Measurements from ENCODE around the gene NDEL1.

The NDEL1 gene

DNA sequence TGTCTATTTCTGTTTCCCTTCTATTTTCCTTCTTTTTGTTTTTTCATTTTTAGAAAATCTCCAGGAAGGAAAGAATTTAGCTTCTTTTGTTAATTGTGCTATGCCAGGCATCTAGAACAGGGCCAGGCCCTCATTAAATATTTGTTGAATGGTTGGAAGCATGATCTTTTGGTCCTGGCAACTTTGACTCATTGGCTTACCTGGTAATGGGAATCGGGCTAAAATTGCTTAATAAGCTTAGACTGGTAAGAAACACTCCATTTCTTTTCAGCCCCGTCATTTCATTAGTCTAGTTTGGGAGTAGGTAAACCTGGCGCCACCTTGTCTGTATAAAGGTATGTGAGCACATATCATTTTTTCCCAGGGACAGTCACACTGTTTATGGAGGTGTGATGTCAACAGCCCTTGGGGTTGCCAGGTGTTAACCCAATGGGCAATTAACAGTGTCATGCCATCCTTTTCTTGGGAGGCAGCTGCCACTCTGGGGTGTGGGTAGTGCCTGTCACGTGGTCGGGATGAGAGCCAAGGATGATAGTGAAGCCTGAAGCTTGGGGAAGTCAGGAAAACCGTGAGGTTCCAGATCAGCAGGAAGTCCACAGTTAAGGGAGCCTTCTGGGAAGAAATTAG lies 9.5 kb upstream of the NDEL1 start:
- Histone ChIP-seq H3K9me2 (replicated peaks; ENCODE audit: insufficient read depth, low read length) (no peaks in the 10 kb centered on the region), H3K79me2 (ENCODE audit: insufficient read depth, low read length) (no peaks in the 10 kb centered on the region), H3K27ac (ENCODE audit: low read depth, low read length) (no peak overlapping the region), H3K4me3 (ENCODE audit: insufficient read depth, low read length, poor library complexity, severe bottlenecking) (no peak overlapping the region), H4K20me1 (ENCODE audit: low read depth, low read length) (no peaks in the 10 kb centered on the region), H3K4me2 (ENCODE audit: low read depth, low read length, poor library complexity, severe bottlenecking) (no peak overlapping the region), H3K9ac (ENCODE audit: low read length) (no peak overlapping the region), H3K36me3 (ENCODE audit: low read length) (no peaks in the 10 kb centered on the region), H3F3A (ENCODE audit: insufficient read depth) (no peaks in the 10 kb centered on the region), H3K27me3 (ENCODE audit: low read length) (0 out of 2 replicates have a peak, but pooled peaks cover 4% of the 10 kb centered on the region), H2AFZ (ENCODE audit: low read depth, low read length, severe bottlenecking) (no peak overlapping the region), H3K9me3 (ENCODE audit: insufficient read depth, low read length) (no peaks in the 10 kb centered on the region)
- no peak for TF ChIP-seq EZH2phosphoT487 (conservative IDR thresholded peaks at IDR 0.05; ENCODE audit: low read length)
- TF ChIP-seq, protein P1, sequence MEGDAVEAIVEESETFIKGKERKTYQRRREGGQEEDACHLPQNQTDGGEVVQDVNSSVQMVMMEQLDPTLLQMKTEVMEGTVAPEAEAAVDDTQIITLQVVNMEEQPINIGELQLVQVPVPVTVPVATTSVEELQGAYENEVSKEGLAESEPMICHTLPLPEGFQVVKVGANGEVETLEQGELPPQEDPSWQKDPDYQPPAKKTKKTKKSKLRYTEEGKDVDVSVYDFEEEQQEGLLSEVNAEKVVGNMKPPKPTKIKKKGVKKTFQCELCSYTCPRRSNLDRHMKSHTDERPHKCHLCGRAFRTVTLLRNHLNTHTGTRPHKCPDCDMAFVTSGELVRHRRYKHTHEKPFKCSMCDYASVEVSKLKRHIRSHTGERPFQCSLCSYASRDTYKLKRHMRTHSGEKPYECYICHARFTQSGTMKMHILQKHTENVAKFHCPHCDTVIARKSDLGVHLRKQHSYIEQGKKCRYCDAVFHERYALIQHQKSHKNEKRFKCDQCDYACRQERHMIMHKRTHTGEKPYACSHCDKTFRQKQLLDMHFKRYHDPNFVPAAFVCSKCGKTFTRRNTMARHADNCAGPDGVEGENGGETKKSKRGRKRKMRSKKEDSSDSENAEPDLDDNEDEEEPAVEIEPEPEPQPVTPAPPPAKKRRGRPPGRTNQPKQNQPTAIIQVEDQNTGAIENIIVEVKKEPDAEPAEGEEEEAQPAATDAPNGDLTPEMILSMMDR (IDR thresholded peaks at IDR 0.05; ENCODE audit: insufficient read depth, low read length, poor library complexity, severe bottlenecking): no peak

DNA sequence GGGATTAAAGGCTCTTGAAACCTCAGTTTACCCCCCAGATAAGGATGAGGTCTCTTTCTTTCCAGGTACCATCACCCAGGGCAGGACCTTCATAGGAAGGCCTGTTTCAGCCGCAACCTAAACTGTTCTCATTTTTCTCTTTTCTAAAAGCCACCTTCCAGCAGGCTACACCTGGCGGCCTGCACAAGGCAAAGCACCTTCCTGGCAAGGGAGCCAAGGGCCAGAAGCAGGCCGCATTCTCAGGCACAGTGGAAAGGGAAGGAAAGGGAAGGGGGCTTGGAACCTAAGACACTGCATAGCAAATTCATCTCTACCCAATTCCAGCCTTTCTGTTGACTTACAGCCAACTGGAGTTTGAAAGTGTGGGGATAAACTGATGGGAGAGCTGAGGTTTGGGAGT lies 8.9 kb upstream of the NDEL1 start:
- H3K36me3 ChIP-seq (ENCODE audit: low read length): no peaks in the 10 kb centered on the region
- no peaks in the 10 kb centered on the region for H3K9me3 ChIP-seq (ENCODE audit: insufficient read depth, low read length)
- H3K4me3 ChIP-seq (ENCODE audit: insufficient read depth, low read length, poor library complexity, severe bottlenecking): no peak overlapping the region
- H3K27me3 ChIP-seq (ENCODE audit: low read length): 0 out of 2 replicates have a peak, but pooled peaks cover 4% of the 10 kb centered on the region
- H3K4me2 ChIP-seq (ENCODE audit: low read depth, low read length, poor library complexity, severe bottlenecking): no peak overlapping the region
- H3F3A ChIP-seq (ENCODE audit: insufficient read depth): no peaks in the 10 kb centered on the region
- H2AFZ ChIP-seq (ENCODE audit: low read depth, low read length, severe bottlenecking): no peak overlapping the region
- TF ChIP-seq, protein P1 (IDR thresholded peaks at IDR 0.05; ENCODE audit: insufficient read depth, low read length, poor library complexity, severe bottlenecking): no peak
- no peak for TF ChIP-seq EZH2phosphoT487 (conservative IDR thresholded peaks at IDR 0.05; ENCODE audit: low read length)
- H3K79me2 ChIP-seq (ENCODE audit: insufficient read depth, low read length): no peaks in the 10 kb centered on the region
- no peak overlapping the region for H3K27ac ChIP-seq (ENCODE audit: low read depth, low read length)
- no peaks in the 10 kb centered on the region for H3K9me2 ChIP-seq (replicated peaks; ENCODE audit: insufficient read depth, low read length)
- no peaks in the 10 kb centered on the region for H4K20me1 ChIP-seq (ENCODE audit: low read depth, low read length)
- no peak overlapping the region for H3K9ac ChIP-seq (ENCODE audit: low read length)

DNA sequence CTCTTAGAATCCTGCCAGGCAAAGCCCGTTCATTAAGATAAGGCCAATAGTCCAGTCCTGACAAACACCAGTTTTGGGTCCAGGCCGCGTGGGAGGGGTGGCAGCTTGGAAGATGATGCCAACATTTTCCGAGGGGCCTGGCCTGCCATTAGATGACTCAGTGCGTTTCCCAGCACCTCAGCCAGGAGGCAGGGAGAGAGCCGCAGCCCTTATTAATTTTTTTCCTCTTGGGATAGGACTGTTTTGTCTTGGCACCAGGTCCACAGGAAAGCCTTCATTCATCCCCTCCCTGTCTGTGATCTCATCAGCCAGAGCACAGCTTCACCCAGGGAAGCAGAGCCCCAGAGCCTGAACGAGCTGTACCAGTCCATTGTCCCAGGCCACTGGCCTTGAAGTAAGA lies 4.7 kb upstream of the NDEL1 start:
- Histone ChIP-seq H3K36me3 (ENCODE audit: low read length) (no peaks in the 10 kb centered on the region), H3K27ac (ENCODE audit: low read depth, low read length) (no peak overlapping the region), H4K20me1 (ENCODE audit: low read depth, low read length) (no peaks in the 10 kb centered on the region), H3K4me3 (ENCODE audit: insufficient read depth, low read length, poor library complexity, severe bottlenecking) (no peak overlapping the region), H3K9me2 (replicated peaks; ENCODE audit: insufficient read depth, low read length) (no peaks in the 10 kb centered on the region), H3K79me2 (ENCODE audit: insufficient read depth, low read length) (peaks cover under 1% of the 10 kb centered on the region; the same call in 1 of the 2 replicates), H3K27me3 (ENCODE audit: low read length) (0 out of 2 replicates have a peak, but pooled peaks cover 4% of the 10 kb centered on the region), H3K9me3 (ENCODE audit: insufficient read depth, low read length) (no peaks in the 10 kb centered on the region), H3F3A (ENCODE audit: insufficient read depth) (no peaks in the 10 kb centered on the region), H2AFZ (ENCODE audit: low read depth, low read length, severe bottlenecking) (no peak overlapping the region), H3K4me2 (ENCODE audit: low read depth, low read length, poor library complexity, severe bottlenecking) (no peak overlapping the region), H3K9ac (ENCODE audit: low read length) (no peak overlapping the region)
- TF ChIP-seq EZH2phosphoT487 (conservative IDR thresholded peaks at IDR 0.05; ENCODE audit: low read length): no peak
- TF ChIP-seq, protein P1 (IDR thresholded peaks at IDR 0.05; ENCODE audit: insufficient read depth, low read length, poor library complexity, severe bottlenecking): no peak

Measured in SU-DHL-6 (cell line).